Endodermal cell (in vitro differentiated cells): ENCODE measurements around the gene SYAP1. TPM values are rescaled to one million over a fixed set of nuclear protein-coding genes. Genes with fewer than 3 reads are reported as not detected.

Experiments
- DNase-seq: peaks from one replicate; pipeline ENCODE4 v3.0.0-alpha.2; 2017
- H3K27ac ChIP-seq: 2 replicates; pipeline ENCODE4 v1.5.1; 2013; ENCODE audit warnings: mild to moderate bottlenecking, low read depth, low read length, moderate library complexity
- H3K27me3 ChIP-seq: 2 replicates; pipeline ENCODE4 v1.6.1; 2013; ENCODE audit warnings: mild to moderate bottlenecking, low read length, moderate library complexity; ENCODE audit not compliant: insufficient read depth, control insufficient read depth, poor library complexity, severe bottlenecking
- H3K36me3 ChIP-seq: 2 replicates; pipeline ENCODE4 v1.7.0; 2013; ENCODE audit warnings: mild to moderate bottlenecking, low read length, moderate library complexity; ENCODE audit not compliant: control insufficient read depth, insufficient read depth
- H3K4me1 ChIP-seq: one replicate; pipeline ENCODE4 v1.7.0; 2013; ENCODE audit warnings: low read length; ENCODE audit not compliant: control insufficient read depth, insufficient read depth
- H3K4me3 ChIP-seq: 2 replicates; pipeline ENCODE4 v1.5.1; 2013; ENCODE audit warnings: mild to moderate bottlenecking, low read length, moderate library complexity
- H3K9ac ChIP-seq: 2 replicates; pipeline ENCODE4 v1.6.1; 2013; ENCODE audit warnings: mild to moderate bottlenecking, low read length, moderate library complexity; ENCODE audit not compliant: poor library complexity, severe bottlenecking; ENCODE audit errors: extremely low read depth
- H3K9me3 ChIP-seq: 2 replicates; pipeline ENCODE4 v1.6.1; 2013; ENCODE audit warnings: mild to moderate bottlenecking, low read length, moderate library complexity; ENCODE audit not compliant: control insufficient read depth
- H3K27ac Mint-ChIP-seq: 2 replicates; pipeline ENCODE4 v1.8.0; 2020; ENCODE audit warnings: mixed read lengths
- H3K27me3 Mint-ChIP-seq: 2 replicates; pipeline ENCODE4 v1.8.0; 2021; ENCODE audit warnings: mild to moderate bottlenecking, mixed read lengths; ENCODE audit not compliant: insufficient read depth
- H3K36me3 Mint-ChIP-seq: 2 replicates; pipeline ENCODE4 v1.8.0; 2020; ENCODE audit warnings: low read depth, mixed read lengths
- H3K4me1 Mint-ChIP-seq: 2 replicates; pipeline ENCODE4 v1.8.0; 2020; ENCODE audit warnings: mixed read lengths
- H3K4me3 Mint-ChIP-seq: 2 replicates; pipeline ENCODE4 v1.8.0; 2020; ENCODE audit warnings: mild to moderate bottlenecking, moderate library complexity, mixed read lengths
- H3K9me3 Mint-ChIP-seq: 2 replicates; pipeline ENCODE4 v1.8.0; 2020; ENCODE audit warnings: mild to moderate bottlenecking, mixed read lengths
- CTCF ChIP-seq: fragments of 200-600 bp; sonication (generic); conservative IDR thresholded peaks from 2 replicates; pipeline ENCODE4 v1.5.0; 2021; ENCODE audit warnings: antibody characterized with exemption, mild to moderate bottlenecking
- WGBS, 2 experiments: methylation state at CpG; one replicate each; pipeline versions ENCODE4 v1.1.5 to v1.1.7; 2013; ENCODE audit warnings: missing lambda C conversion rate in 2 of 2, mixed read lengths in 1 of 2; ENCODE audit not compliant: insufficient coverage in 1 of 2, insufficient read length in 1 of 2; 5-methylcytosine and 5-hydroxymethylcytosine counted together
- total RNA-seq, 2 donors: library from RNA; stranded (reverse); fragmentation: NEBNext Ultra II Directional in 1 of 2; extraction: Animal tissue kit (Norgen Biotek cat#: 25700) in 1 of 2; gene quantifications; 2 replicates in 1 of 2; 3 replicates in 1 of 2; pipeline ENCODE4 v1.2.1, GENCODE V29; 2021

Gene SYAP1
- total RNA-seq, 2 donors from 2014 or later: 22.4 to 40.6 TPM

GRCh38 chrX:16788477-16788876 is 69.1 kb downstream of the SYAP1 start:
- Histone ChIP-seq H3K9ac (no peak overlapping the region), H3K9me3 (no peaks in the 10 kb centered on the region), H3K4me1 (no peaks in the 10 kb centered on the region), H3K27me3 (no peaks in the 10 kb centered on the region), H3K27ac (no peak overlapping the region), H3K4me3 (no peak overlapping the region), H3K36me3 (no peaks in the 10 kb centered on the region)
- peak; percentile 18 for DNase-seq
- no peak for TF ChIP-seq CTCF
- H3K4me1 Mint-ChIP-seq: peaks cover 17% of the 10 kb centered on the region
- H3K4me3 Mint-ChIP-seq: peak overlapping the region; percentile 80
- no peak overlapping the region for H3K27ac Mint-ChIP-seq
- no peaks in the 10 kb centered on the region for H3K27me3 Mint-ChIP-seq
- 87 to 96% methylated on average over 3 to 5 of the region's 5 CpGs for WGBS, 2 experiments
- H3K9me3 Mint-ChIP-seq: no peaks in the 10 kb centered on the region
- H3K36me3 Mint-ChIP-seq: peaks cover 19% of the 10 kb centered on the region

- Mint-ChIP-seq H3K36me3 (peaks cover 44% of the 10 kb centered on the region), H3K27ac (no peak overlapping the region), H3K9me3 (no peaks in the 10 kb centered on the region), H3K27me3 (no peaks in the 10 kb centered on the region), H3K4me1 (peaks cover 4% of the 10 kb centered on the region), H3K4me3 (no peak overlapping the region)
- H3K4me1 ChIP-seq: no peaks in the 10 kb centered on the region
- 100% methylated on average over 2 of the region's 4 CpGs; no CpG with 5 or more reads in 1 of the 2 experiments for WGBS, 2 experiments
- no peak for DNase-seq
- no peak overlapping the region for H3K9ac ChIP-seq
- no peak for TF ChIP-seq CTCF
- no peaks in the 10 kb centered on the region for H3K27me3 ChIP-seq
- no peaks in the 10 kb centered on the region for H3K9me3 ChIP-seq
- no peak overlapping the region for H3K4me3 ChIP-seq
- peaks cover 9% of the 10 kb centered on the region for H3K36me3 ChIP-seq
- no peak overlapping the region for H3K27ac ChIP-seq
Observed at GRCh38 chrX:16796298-16796697, 76.9 kb downstream of the SYAP1 start.

- Histone ChIP-seq H3K27me3 (no peaks in the 10 kb centered on the region), H3K4me1 (no peaks in the 10 kb centered on the region), H3K9ac (no peak overlapping the region), H3K27ac (no peak overlapping the region), H3K36me3 (peaks cover 9% of the 10 kb centered on the region), H3K9me3 (no peaks in the 10 kb centered on the region), H3K4me3 (no peak overlapping the region)
- Mint-ChIP-seq H3K36me3 (peaks cover 41% of the 10 kb centered on the region), H3K27ac (no peak overlapping the region), H3K9me3 (no peaks in the 10 kb centered on the region), H3K4me3 (no peak overlapping the region), H3K27me3 (no peaks in the 10 kb centered on the region), H3K4me1 (no peaks in the 10 kb centered on the region)
- DNase-seq: no peak
- 93 to 100% methylated on average over 1 to 4 of the region's 5 CpGs for WGBS, 2 experiments
- TF ChIP-seq CTCF: no peak
Observed at GRCh38 chrX:16797358-16797757, 77.9 kb downstream of the SYAP1 start.
